ENCODE data around the gene MYH14.

MYH14 gene

DNA sequence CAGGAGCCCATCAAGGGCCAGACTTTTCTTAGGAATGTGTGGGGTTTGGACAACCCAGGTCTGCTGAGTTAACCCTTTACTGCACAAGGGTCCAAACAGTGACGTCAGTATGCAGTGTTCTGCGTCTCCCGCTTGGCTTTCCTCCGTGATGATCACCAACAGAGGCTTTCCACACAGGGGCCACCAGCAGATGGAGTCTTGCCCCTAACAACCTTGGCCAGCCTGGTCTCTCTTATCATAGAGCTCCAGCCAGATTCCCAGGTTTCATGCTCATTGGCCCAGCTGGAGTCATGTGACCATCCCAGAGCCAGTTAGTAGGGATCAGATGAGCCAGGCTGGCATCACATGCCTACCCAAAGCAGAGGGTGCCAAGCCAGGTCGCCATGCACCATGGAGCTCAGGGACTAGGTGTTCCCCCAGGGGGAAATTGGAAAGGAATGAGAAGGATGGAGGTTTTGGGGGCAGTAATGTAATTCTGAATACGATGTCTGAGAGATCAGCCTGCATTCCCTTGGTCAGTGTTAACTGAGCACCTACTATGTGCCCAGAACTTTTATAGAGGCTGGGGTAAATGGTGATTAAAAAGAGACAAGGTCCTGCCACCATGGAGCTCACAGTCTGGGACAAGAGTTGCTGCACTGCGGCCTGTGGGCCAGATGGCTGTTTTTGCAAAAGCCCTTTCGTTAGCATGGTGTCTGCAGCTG lies 61.2 kb downstream of the MYH14 start:
- no peak for DNase-seq

DNA sequence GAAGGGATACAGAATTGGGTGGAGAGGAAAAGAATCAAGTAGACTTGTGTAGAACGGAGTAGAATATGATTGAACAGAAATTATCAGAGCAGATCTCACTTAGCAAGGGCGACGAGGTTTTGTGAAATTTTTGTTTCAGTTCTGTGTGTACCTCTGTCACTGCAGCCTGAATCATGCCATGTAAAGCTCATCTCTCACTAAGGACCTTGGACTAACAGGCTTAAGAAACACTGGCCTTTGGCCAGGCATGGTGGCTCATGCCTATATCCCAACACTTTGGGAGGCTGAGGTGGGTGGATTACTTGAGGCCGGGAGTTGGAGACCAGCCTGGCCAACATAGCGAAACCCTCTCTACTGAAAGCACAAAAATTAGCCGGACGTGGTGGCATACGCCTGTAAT lies 62.6 kb downstream of the MYH14 start:
- DNase-seq, result no peak

DNA sequence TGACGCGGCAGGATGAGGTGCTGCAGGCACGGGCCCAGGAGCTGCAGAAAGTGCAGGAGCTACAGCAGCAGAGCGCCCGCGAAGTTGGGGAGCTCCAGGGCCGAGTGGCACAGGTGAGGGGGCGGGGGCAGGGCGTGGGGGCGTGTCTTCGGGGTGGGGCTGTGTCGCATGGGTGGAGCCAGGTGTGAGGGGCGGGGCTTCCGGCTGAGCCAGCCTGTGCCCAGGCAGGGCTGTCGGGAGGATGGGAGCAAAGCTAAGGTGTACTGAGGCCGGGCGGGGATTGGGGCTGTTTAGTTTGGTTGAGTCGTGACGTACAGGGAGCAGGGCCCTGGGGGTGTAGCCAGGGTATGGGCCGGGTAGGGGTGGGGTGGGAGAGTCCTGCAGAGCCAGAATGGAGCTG lies 63.5 kb downstream of the MYH14 start:
- peak in 1 of 2 donors; percentile 6 for DNase-seq

DNA sequence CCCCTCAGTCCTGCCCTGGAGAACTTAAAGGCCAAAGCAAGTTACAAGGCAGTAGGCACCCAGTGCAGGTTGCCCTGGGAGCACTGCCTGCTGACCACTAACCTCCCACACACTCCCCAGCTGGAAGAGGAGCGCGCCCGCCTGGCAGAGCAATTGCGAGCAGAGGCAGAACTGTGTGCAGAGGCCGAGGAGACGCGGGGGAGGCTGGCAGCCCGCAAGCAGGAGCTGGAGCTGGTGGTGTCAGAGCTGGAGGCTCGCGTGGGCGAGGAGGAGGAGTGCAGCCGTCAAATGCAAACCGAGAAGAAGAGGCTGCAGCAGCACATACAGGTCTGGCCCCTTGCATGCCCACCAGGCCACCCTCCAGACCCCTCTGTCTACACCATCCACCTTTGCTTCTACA lies 64.6 kb downstream of the MYH14 start:
- DNase-seq, result no peak

DNA sequence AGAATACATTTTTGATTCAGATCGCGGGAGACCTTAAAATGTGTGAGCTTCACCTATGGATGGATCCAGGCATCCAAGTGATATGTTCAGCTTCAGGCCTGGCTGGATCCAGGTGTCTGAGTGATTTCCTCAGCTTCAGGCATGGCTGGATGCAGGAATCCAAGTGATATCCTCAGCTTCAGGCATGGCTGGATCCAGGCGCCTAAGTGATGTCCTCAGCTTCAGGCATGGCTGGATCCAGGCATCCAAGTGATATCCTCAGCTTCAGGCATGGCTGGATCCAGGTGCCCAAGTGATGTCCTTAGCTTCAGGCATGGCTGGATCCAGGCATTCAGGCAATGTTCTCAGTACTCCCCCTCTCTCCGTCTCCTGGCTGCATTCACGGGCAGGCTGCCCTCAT lies 65.1 kb downstream of the MYH14 start:
- no peak for DNase-seq

DNA sequence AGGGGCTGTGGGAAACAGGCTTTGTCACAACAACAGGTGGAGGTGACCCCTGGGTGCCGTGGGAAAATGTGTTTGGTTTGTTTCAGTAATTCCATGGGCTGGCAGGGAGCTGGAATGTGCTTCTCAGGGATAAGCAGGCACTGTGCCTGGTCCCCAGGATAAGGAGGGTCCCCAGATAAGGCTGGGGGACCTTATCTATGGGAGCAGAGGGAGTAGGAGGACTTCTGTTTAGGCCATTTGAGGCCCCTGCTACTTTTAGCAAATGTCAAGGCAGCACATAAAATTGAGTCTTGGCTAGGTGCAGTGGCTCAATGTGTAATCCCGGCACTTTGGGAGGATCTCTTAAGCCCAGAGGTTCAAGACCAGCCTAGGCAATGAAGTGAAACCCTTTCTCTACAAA lies 66.2 kb downstream of the MYH14 start:
- no peak for DNase-seq

DNA sequence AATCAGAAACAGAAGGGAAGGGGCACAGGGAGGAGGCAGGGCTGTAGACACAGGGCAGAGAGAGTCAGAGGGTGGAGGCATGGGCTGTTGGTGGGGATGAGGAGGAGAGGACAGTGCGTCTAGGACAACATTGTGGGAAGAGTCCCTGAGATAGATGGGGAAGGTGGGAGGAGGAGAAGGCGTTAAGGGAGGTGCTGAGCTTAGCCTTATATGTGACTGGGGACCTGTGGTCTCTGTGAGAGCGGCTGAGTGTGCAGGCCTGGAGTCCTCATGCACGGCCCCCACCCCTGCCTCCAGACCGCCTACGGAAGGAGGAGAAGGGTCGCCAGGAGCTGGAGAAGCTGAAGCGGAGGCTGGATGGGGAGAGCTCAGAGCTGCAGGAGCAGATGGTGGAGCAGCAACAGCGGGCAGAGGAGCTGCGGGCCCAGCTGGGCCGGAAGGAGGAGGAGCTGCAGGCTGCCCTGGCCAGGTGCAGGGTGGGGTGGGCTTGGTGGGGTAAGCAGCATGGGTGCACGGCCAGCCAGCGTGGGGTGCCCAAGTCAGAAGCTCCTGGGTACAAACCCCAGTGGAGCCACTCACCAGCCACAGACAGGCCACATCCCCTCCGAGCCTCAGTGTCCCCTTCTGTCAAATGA lies 69.0 kb downstream of the MYH14 start:
- no peak for DNase-seq

DNA sequence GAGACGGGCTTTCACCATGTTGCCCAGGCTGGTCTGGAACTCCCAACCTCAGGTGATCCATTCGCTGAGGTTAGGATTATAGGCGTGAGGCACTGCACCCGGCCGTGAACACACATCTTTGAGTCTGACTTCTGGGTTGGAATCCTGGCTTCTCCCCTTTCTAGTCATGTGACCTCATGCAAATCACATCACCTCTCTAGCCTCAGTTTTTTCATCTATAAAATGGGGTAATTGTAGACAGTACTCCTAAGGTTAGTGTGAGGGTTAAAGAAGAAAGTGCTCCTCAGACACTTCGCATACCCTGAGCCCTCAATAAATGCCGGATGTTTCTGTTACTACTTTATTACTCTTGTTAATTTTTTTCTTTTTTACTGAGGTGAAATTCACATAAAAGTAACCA lies 70.4 kb downstream of the MYH14 start:
- DNase-seq, result no peak

DNA sequence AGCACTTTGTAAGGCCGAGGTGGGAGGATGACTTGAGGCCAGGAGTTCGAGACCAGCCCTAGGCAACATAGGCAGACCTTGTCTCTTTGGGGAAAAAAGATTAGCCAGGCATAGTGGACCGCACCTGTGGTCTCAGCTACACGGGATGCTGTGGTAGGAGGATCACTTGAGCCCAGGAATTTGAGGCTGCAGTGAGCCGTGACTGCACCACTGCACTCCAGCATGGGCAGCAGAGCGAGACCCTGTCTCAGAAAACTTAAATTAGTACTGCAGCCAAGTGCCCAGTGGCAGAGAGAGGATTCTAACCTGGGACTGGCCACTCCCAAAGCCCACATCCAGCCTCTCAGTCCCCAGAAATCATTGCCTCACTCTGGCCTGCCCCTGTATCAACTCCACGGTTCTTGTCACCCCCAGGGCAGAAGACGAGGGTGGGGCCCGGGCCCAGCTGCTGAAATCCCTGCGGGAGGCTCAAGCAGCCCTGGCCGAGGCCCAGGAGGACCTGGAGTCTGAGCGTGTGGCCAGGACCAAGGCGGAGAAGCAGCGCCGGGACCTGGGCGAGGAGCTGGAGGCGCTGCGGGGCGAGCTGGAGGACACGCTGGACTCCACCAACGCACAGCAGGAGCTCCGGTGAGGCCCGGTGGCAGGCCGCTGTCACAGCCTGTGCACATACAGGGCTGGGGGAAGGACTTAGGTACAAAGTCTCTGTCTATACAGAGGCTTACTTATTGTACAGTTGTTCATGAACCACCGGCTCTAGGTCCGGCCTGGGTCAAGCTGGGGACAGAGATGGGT lies 72.4 kb downstream of the MYH14 start:
- DNase-seq, result no peak

DNA sequence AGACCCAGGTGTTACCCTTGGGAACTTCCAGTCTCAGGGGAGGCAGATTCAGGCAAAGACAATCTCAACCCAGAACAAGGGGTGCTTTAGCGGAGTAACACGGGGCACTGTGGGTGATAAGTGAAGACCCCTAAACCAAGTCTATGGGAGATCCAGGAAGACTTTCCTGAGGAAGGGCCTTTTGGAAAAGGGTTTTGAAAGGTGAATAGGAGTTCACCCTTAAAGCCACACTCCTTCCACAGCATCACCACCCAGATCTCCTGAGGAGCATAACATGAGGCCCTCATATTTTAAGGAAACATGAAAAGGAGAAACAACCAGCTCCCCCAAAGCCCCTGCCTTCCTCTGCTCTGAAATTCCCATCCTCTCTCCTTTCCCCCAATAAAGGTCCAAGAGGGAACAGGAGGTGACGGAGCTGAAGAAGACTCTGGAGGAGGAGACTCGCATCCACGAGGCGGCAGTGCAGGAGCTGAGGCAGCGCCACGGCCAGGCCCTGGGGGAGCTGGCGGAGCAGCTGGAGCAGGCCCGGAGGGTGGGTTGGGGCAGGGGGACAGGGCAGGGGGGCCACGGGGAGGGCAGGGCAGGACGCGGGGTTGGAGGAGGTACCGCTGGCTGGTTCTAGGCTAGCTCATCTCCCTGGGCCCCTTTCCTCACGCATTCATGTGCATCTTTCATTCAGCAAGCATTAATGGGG lies 73.1 kb downstream of the MYH14 start:
- no peak for DNase-seq

DNA sequence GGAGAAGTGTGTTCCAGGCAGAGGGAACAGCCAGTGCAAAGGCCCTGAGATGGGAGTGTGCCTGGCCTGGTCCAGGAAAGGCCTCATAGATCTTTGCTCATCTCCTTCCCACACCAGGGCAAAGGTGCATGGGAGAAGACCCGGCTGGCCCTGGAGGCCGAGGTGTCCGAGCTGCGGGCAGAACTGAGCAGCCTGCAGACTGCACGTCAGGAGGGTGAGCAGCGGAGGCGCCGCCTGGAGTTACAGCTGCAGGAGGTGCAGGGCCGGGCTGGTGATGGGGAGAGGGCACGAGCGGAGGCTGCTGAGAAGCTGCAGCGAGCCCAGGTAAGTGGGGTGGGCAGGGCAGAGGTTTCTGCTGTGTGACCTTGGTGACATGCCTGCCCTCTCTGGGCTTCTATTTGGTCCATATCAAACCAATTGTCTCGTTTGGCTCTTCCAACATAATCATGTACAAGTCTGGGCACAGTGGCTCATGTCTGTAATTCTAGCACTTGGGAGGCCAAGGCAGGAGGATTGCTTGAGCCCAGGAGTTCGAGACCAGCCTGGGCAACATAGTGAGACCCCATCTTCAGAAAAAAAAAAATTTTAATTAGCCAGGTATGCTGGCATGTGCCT lies 74.7 kb downstream of the MYH14 start:
- DNase-seq, result no peak

DNA sequence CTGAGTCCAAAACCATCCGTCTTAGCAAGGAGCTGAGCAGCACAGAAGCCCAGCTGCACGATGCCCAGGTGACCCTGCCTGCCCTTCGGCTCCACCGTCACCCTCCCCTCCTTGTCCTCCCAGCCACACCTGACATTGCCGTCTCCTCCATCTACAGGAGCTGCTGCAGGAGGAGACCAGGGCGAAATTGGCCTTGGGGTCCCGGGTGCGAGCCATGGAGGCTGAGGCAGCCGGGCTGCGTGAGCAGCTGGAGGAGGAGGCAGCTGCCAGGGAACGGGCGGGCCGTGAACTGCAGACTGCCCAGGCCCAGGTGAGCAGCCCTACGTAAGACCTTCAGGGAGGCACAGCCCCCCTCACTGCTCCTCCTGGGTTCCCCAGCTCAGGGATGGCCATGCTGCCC lies 76.7 kb downstream of the MYH14 start:
- DNase-seq, result no peak

DNA sequence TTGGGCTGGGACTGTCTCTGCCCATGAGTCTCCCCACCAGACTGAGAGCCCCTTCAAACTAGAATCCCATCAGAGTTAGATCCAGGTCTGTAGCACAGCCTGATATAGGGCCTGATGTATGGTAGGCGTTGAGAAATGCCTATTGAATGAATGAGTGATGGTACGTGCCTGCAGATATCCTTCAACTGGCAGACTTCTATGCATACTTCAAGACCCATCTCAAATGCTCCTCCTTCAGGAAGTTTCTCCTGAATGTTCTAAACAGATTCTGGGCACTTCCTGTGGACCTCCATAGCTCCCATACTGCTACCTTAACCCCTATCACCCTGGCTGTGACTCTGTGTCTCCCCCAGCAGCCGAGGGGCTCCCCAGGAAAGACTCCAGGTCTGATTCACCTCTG lies 77.6 kb downstream of the MYH14 start:
- DNase-seq, result no peak

DNA sequence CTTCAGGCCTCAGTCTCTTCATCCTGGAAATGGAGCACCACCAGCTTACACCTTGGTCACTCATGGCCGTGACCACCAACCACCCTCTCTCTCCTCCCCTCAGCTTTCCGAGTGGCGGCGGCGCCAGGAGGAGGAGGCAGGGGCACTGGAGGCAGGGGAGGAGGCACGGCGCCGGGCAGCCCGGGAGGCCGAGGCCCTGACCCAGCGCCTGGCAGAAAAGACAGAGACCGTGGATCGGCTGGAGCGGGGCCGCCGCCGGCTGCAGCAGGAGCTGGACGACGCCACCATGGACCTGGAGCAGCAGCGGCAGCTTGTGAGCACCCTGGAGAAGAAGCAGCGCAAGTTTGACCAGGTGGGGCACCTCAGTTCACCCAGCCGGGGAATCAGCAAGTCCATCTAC lies 78.1 kb downstream of the MYH14 start:
- DNase-seq, result no peak

DNA sequence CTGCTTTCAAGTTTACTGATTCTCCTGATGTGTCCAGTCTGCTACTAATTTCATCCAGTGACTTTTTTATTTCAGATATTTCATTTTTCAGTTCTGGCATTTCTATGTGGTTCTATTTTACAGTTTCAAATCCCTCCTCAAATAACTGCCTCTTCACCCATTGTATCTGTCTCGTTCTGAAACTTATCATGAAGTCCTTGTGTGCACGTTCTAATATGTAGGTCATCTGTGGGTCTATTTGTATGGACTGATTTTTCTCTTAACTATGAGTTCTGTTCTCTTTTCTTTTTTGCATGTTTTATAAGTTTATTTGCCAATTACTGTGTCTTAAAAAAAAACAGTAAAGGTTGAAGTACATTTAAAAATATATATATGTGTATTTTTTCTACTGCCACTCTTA lies 82.4 kb downstream of the MYH14 start:
- no peak for DNase-seq

DNA sequence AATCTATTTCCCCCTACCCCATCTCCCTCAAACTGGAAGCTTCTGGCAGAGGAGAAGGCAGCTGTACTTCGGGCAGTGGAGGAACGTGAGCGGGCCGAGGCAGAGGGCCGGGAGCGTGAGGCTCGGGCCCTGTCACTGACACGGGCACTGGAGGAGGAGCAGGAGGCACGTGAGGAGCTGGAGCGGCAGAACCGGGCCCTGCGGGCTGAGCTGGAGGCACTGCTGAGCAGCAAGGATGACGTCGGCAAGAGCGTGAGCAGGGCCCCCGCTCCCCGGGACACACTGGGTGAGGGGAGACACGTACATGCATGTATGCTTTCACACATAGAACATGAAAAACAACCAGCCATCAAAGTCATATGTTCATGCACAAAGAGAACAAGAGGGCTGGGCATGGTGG lies 83.0 kb downstream of the MYH14 start:
- no peak for DNase-seq

DNA sequence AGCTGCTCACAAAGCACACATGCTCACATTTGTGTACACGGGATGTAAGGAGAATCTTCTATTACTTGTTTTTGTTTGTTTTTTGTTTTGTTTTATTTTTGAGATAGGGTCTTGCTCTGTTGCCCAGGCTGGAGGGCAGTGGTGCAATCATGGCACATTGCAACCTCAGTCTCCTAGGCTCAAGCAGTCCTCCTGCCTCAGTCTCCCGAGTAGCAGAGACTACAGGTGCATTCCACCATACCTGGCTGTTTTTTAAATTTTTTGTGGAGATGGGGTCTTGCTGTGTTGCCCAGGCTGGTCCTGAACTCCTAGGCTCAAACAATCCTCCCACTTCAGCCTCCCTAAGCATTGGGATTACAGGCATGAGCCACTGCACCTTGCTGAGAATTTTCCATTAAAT lies 83.9 kb downstream of the MYH14 start:
- DNase-seq, result no peak

DNA sequence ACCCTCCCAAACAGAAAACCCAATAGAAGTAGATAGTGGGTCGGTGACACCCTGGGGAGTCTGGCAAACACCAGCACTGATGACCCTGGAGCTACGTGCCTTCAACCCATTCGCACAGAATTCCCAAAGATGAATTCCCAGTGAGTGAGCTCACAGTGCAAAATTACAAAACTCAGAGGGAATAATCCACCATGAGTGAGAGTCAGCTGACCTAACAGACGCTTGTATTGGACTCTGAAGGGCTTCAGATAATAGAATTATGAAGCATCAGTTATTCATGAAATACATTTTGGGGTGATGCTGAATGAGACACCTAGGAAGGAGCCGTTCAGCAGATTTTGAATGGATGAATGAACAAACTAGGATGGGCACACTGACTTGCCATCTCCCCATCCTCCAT lies 85.5 kb downstream of the MYH14 start:
- no peak for DNase-seq

DNA sequence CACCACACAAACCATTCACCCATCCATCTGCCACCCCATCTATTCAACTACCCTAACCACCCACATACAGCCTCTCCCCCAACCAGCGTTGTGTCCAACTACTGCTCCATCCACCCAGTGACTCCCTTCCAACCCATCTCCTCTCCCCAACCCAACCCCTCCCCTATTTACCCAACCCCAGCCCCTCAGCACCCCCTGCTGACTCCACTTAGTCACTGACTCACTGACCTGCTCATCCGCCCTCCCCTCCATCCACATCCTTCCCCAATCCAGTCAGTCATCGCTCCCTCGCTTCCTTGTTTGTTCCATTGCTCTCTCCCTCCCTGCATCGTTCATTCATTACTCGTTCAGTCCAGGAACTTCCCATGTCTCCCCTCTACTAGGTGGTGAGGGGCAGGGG lies 86.6 kb downstream of the MYH14 start:
- no peak for DNase-seq

DNA sequence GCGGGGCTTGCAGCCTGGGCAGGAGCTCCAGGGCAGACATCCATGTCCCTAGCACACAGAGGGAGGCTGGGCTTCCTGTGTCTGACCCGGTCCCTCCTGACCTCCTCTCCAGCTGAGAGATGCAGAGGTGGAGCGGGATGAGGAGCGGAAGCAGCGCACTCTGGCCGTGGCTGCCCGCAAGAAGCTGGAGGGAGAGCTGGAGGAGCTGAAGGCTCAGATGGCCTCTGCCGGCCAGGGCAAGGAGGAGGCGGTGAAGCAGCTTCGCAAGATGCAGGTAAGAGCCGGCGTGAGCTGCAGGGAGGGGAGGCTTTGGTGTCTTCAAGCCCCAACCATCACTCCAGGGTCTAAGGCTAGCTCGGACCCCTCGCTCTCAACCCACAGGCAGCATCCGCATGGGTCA lies 87.4 kb downstream of the MYH14 start:
- no peak for DNase-seq

DNA sequence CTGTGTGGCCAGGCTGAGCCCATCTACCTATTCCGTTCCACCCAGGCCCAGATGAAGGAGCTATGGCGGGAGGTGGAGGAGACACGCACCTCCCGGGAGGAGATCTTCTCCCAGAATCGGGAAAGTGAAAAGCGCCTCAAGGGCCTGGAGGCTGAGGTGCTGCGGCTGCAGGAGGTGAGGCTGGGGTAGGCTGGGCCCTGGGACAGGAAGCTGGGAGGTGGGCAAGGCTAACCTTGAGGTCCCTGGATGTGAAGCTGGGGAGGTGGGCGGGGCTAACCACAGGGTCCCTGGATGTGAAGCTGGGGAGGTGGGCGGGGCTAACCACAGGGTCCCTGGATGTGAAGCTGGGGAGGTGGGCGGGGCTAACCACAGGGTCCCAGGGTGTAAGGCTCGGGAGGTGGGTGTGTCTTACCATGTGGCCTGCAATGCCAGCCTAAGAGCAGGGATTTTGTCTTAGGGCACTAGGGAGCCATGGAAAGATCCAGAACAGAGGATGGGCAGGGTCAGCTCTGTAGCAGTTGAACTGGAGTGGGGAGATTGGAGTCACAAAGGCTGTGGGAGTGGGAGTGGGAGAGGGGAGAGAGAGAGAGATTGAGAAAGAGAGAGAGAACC lies 88.9 kb downstream of the MYH14 start:
- DNase-seq, result no peak

DNA sequence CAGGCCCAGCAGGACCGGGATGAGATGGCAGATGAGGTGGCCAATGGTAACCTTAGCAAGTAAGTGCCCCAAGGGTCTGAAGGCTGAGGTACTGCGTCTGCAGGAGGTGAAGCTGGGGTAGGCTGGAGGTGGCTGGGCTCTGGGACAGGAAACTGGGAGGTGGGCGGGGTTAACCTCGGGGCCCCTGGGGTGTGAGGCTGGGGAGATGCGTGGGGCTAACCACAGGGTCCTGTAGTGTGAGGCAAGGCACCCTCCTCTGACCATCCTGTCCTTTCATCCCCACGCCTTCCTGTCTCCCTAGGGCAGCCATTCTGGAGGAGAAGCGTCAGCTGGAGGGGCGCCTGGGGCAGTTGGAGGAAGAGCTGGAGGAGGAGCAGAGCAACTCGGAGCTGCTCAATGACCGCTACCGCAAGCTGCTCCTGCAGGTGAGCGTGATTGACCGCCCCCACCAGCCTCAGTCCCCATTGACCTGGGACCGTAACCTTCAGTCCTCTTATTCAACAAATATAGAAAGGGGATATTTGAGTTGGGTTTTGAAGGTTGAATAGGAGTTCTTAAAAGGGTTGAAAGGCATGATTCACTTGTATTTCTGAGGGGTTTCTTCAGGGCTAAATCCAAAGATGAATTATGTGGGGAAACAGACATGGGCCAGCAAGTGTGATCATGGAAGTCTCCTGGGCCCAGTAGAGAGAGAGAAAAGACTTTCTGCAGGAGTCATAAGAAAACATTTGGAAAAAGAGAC lies 90.0 kb downstream of the MYH14 start:
- DNase-seq, result no peak

Data from activated CD4-positive, alpha-beta T cell treated with anti-CD3 and anti-CD28 coated beads for 4 hours (primary cell).